ENCODE measurements around the gene ZNF823. TPM values are rescaled to one million over a fixed set of nuclear protein-coding genes. Genes with fewer than 3 reads are reported as not detected.

ZNF823 gene
- total and polyA plus RNA-seq, 2 of the 13 experiments (the other 11 are each of a cell fraction or from before 2014, with no cell fraction given) = 5.7 to 11.7 TPM

GRCh38 chr19:11693505-11694499 lies 44.9 kb downstream of the ZNF823 start (continued):
- 0 out of 2 replicates have a peak, but pooled peaks have one; percentile 28 for TF ChIP-seq NFYB (CRISPR knock-in tag; IDR thresholded peaks at IDR 0.05)
- TF ChIP-seq CREB1 (IDR thresholded peaks at IDR 0.05) = no peak
- peak; percentile 45; the same call in 1 of the 2 replicates for TF ChIP-seq CREB1 (CRISPR knock-in tag; IDR thresholded peaks at IDR 0.05)
- TF ChIP-seq, protein P1, sequence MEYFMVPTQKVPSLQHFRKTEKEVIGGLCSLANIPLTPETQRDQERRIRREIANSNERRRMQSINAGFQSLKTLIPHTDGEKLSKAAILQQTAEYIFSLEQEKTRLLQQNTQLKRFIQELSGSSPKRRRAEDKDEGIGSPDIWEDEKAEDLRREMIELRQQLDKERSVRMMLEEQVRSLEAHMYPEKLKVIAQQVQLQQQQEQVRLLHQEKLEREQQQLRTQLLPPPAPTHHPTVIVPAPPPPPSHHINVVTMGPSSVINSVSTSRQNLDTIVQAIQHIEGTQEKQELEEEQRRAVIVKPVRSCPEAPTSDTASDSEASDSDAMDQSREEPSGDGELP (IDR thresholded peaks at IDR 0.05; ENCODE audit: borderline replicate concordance, low read depth) = peak; percentile 35; the same call in 1 of the 2 replicates
- peak; percentile 66 for TF ChIP-seq POLR2AphosphoS5 (IDR thresholded peaks at IDR 0.05; ENCODE audit: low read depth, low read length)
- no peak for TF ChIP-seq HNRNPLL (IDR thresholded peaks at IDR 0.05; ENCODE audit: low read depth, low read length, poor library complexity, severe bottlenecking)
- TF ChIP-seq KLF16 (CRISPR knock-in tag; IDR thresholded peaks at IDR 0.05) = 0 out of 4 replicates have a peak, but pooled peaks of 1 of the 2 experiments have one; percentile 54
- TF ChIP-seq NCOR1 (IDR thresholded peaks at IDR 0.05; ENCODE audit: borderline replicate concordance, low read length) = peak; percentile 13; the same call in 1 of the 2 replicates
- no peak for TF ChIP-seq ZNF597 (CRISPR knock-in tag; IDR thresholded peaks at IDR 0.05)
- 0 out of 2 replicates have a peak, but pooled peaks have one; percentile 49 for TF ChIP-seq HMG20B (CRISPR knock-in tag; conservative IDR thresholded peaks at IDR 0.05)
- TF ChIP-seq ZMAT3 (CRISPR knock-in tag; conservative IDR thresholded peaks at IDR 0.05) = no peak
- no peak for TF ChIP-seq ZMYM2 (CRISPR knock-in tag; IDR thresholded peaks at IDR 0.05)
- peak; percentile 16 to 59; a peak in 2 of 4 replicates for TF ChIP-seq POLR2A (IDR thresholded peaks at IDR 0.05; ENCODE audit: insufficient read depth in 1 of 2, low read depth in 2 of 2, low read length in 2 of 2)
- peak; percentile 64 for TF ChIP-seq KDM5A (IDR thresholded peaks at IDR 0.05; ENCODE audit: borderline replicate concordance, low read length)
- TF ChIP-seq ZNF567 (CRISPR knock-in tag; IDR thresholded peaks at IDR 0.05; ENCODE audit: borderline replicate concordance) = no peak
- TF ChIP-seq MXD4 (CRISPR knock-in tag; IDR thresholded peaks at IDR 0.05) = no peak
- no peak for TF ChIP-seq ZNF430 (CRISPR knock-in tag; IDR thresholded peaks at IDR 0.05)
- no peak for TF ChIP-seq RAD21 (CRISPR knock-in tag; IDR thresholded peaks at IDR 0.05)
- peak; percentile 36; the same call in 1 of the 2 replicates for TF ChIP-seq SOX5 (CRISPR knock-in tag; IDR thresholded peaks at IDR 0.05; ENCODE audit: borderline replicate concordance)
- no peak for TF ChIP-seq ZFP62 (CRISPR knock-in tag; IDR thresholded peaks at IDR 0.05)
- no peak for TF ChIP-seq ZNF737 (CRISPR knock-in tag; IDR thresholded peaks at IDR 0.05; ENCODE audit: borderline replicate concordance)
- TF ChIP-seq TAF1 (CRISPR knock-in tag; IDR thresholded peaks at IDR 0.05) = peak; percentile 12; the same call in 1 of the 2 replicates
- TF ChIP-seq CEBPG (CRISPR knock-in tag; IDR thresholded peaks at IDR 0.05) = peak; percentile 83
- TF ChIP-seq, protein P2, sequence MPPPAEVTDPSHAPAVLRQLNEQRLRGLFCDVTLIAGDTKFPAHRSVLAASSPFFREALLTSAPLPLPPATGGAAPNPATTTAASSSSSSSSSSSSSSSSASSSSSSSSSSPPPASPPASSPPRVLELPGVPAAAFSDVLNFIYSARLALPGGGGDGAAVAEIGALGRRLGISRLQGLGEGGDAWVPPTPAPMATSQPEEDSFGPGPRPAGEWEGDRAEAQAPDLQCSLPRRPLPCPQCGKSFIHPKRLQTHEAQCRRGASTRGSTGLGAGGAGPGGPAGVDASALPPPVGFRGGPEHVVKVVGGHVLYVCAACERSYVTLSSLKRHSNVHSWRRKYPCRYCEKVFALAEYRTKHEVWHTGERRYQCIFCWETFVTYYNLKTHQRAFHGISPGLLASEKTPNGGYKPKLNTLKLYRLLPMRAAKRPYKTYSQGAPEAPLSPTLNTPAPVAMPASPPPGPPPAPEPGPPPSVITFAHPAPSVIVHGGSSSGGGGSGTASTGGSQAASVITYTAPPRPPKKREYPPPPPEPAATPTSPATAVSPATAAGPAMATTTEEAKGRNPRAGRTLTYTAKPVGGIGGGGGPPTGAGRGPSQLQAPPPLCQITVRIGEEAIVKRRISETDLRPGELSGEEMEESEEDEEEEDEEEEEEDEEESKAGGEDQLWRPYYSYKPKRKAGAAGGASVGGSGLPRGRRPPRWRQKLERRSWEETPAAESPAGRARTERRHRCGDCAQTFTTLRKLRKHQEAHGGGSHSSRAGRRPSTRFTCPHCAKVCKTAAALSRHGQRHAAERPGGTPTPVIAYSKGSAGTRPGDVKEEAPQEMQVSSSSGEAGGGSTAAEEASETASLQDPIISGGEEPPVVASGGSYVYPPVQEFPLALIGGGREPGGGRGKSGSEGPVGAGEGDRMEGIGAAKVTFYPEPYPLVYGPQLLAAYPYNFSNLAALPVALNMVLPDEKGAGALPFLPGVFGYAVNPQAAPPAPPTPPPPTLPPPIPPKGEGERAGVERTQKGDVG (CRISPR knock-in tag; IDR thresholded peaks at IDR 0.05; ENCODE audit: borderline replicate concordance) = no peak
- 0 out of 2 replicates have a peak, but pooled peaks have one; percentile 19 for TF ChIP-seq ZBTB25 (CRISPR knock-in tag; IDR thresholded peaks at IDR 0.05)
